ENCODE measurements around the gene CCDC188. TPM values are rescaled to one million over a fixed set of nuclear protein-coding genes. Genes with fewer than 3 reads are reported as not detected.

Gene CCDC188
- total RNA-seq, 1 experiment from 2014 or later: not detected

DNA sequence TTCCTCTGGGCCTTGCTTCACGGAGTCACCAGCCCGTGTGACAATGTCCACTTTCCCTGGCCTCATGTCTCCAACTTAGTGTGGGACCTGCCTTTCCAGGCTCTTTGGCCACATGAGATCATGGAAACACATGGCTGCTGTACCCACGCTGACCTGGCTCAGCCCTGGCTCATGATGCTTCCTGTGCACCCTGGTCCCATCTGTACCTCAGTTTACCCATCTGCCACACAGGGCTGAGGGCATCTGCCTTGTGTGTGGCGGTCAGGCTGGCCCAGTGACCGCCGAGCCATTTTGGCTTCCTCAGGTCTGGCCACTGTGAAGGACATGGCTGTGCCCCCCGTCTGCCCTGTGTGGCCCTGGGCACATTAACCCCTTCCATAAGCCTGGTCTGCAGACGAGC is 32.2 kb upstream of the CCDC188 start:
- no peak overlapping the region for H2BK15ac ChIP-seq (ENCODE audit: low read depth, low read length)
- no peak overlapping the region for H2AFZ ChIP-seq (ENCODE audit: low read length)
- H2BK12ac ChIP-seq (ENCODE audit: insufficient read length, low read depth, low read length): no peak overlapping the region
- H2BK120ac ChIP-seq (ENCODE audit: low read depth, low read length, poor library complexity, severe bottlenecking): no peak overlapping the region
- no peaks in the 10 kb centered on the region for H3K27me3 ChIP-seq (ENCODE audit: insufficient read depth, low read length)
- H2BK20ac ChIP-seq (ENCODE audit: low read depth, low read length, poor library complexity, severe bottlenecking): no peak overlapping the region
- TF ChIP-seq, protein P1, sequence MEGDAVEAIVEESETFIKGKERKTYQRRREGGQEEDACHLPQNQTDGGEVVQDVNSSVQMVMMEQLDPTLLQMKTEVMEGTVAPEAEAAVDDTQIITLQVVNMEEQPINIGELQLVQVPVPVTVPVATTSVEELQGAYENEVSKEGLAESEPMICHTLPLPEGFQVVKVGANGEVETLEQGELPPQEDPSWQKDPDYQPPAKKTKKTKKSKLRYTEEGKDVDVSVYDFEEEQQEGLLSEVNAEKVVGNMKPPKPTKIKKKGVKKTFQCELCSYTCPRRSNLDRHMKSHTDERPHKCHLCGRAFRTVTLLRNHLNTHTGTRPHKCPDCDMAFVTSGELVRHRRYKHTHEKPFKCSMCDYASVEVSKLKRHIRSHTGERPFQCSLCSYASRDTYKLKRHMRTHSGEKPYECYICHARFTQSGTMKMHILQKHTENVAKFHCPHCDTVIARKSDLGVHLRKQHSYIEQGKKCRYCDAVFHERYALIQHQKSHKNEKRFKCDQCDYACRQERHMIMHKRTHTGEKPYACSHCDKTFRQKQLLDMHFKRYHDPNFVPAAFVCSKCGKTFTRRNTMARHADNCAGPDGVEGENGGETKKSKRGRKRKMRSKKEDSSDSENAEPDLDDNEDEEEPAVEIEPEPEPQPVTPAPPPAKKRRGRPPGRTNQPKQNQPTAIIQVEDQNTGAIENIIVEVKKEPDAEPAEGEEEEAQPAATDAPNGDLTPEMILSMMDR (conservative IDR thresholded peaks at IDR 0.05): no peak
- H4K5ac ChIP-seq (ENCODE audit: insufficient read length, low read depth, low read length): no peak overlapping the region
- no CpG with 5 or more reads among the region's 8 CpGs for WGBS (ENCODE audit: extremely low coverage, insufficient read length, low lambda C conversion rate)
- no peaks in the 10 kb centered on the region for H3K9me3 Mint-ChIP-seq
- no peak overlapping the region for H4K91ac ChIP-seq (ENCODE audit: insufficient read length, low read depth, low read length)
- no peak overlapping the region for H3K18ac ChIP-seq (ENCODE audit: insufficient read length, low read depth, low read length)
- no peaks in the 10 kb centered on the region for H3K79me1 ChIP-seq (ENCODE audit: insufficient read depth, low read depth, low read length, poor library complexity, severe bottlenecking)
- no peak overlapping the region for H3K9ac ChIP-seq (ENCODE audit: extremely low read depth, insufficient read length, low read length)
- H3K4me1 Mint-ChIP-seq: peaks cover 5 to 12% of the 10 kb centered on the region in 2 experiments
- H3K9me3 ChIP-seq (ENCODE audit: control insufficient read depth, low read depth, low read length): no peaks in the 10 kb centered on the region
- no peak overlapping the region for H3K27ac ChIP-seq (ENCODE audit: insufficient read length, low read depth, low read length)
- H3K79me2 ChIP-seq (ENCODE audit: insufficient read depth, low read length): no peaks in the 10 kb centered on the region
- no peak overlapping the region for H3K56ac ChIP-seq (ENCODE audit: insufficient read length, low read depth, low read length)
- H3K27me3 Mint-ChIP-seq (ENCODE audit: low read depth): no peaks in the 10 kb centered on the region
- peaks cover 3% of the 10 kb centered on the region for H4K20me1 ChIP-seq (ENCODE audit: control insufficient read depth, insufficient read depth, insufficient read length)
- no peak overlapping the region for H3K23ac ChIP-seq (ENCODE audit: insufficient read length, low read depth, low read length)
- H3K4me3 Mint-ChIP-seq: no peak overlapping the region
- H3K4ac ChIP-seq (ENCODE audit: low read depth, low read length): no peak overlapping the region
- no peak overlapping the region for H4K8ac ChIP-seq (replicated peaks; ENCODE audit: insufficient read length, low read depth, low read length)
- H3K14ac ChIP-seq (ENCODE audit: insufficient read depth, low read length): no peak overlapping the region
- no peak overlapping the region for H2BK5ac ChIP-seq (ENCODE audit: insufficient read length, low read length)
- H3K36me3 Mint-ChIP-seq (ENCODE audit: insufficient read depth in 1 of 3, low read depth in 3 of 3): no peaks in the 10 kb centered on the region
- H3K23me2 ChIP-seq (ENCODE audit: insufficient read length, low read depth, low read length, poor library complexity, severe bottlenecking): no peaks in the 10 kb centered on the region
- no peak for DNase-seq
- H2AK5ac ChIP-seq (ENCODE audit: insufficient read length, low read length): no peak overlapping the region
- no peaks in the 10 kb centered on the region for H3K4me1 ChIP-seq (ENCODE audit: insufficient read depth, low read length)
- H3T11ph ChIP-seq (ENCODE audit: low read length): no peak overlapping the region
- H3K4me2 ChIP-seq (ENCODE audit: insufficient read depth, insufficient read length, low read length): no peak overlapping the region
- peak overlapping the region in 1 of 3 experiments; percentile 2; a peak in 1 of 7 replicates for H3K27ac Mint-ChIP-seq

Data from H9 (cell line).